ENCODE results near the gene TJP3.

DNA sequence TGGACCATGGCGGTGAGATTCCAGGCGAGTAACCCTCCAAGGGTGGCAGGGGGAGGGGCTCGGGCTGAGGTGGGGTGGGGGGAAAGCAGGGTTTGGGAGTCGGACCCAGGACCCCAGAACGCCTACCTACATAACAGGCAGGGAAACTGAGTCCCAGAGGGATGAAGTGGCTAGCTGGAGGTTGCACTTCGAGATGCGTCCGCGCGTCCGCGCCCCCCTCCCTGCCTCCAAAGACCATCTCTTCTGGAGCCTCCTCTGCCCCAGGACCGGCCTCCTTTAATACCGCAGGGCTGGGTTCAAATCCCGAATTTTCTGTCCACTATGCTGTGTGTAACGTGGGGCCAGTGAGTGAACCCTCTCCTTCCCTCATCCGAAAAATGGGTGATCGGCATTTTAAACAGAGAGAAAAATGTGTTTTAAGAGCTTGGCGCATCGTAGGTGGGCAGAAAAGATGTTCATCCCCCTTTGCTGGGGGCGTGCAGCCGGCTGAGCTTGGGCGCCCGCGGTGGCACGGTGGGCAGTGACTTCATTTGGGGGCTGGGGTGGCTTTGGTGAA, 13.8 kb downstream of the TJP3 start:
- TF ChIP-seq, protein P1, sequence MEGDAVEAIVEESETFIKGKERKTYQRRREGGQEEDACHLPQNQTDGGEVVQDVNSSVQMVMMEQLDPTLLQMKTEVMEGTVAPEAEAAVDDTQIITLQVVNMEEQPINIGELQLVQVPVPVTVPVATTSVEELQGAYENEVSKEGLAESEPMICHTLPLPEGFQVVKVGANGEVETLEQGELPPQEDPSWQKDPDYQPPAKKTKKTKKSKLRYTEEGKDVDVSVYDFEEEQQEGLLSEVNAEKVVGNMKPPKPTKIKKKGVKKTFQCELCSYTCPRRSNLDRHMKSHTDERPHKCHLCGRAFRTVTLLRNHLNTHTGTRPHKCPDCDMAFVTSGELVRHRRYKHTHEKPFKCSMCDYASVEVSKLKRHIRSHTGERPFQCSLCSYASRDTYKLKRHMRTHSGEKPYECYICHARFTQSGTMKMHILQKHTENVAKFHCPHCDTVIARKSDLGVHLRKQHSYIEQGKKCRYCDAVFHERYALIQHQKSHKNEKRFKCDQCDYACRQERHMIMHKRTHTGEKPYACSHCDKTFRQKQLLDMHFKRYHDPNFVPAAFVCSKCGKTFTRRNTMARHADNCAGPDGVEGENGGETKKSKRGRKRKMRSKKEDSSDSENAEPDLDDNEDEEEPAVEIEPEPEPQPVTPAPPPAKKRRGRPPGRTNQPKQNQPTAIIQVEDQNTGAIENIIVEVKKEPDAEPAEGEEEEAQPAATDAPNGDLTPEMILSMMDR (conservative IDR thresholded peaks at IDR 0.05; ENCODE audit: low read depth in 2 of 2) = no peak
- TF ChIP-seq EZH2 (IDR thresholded peaks at IDR 0.05; ENCODE audit: low read depth, unreplicated experiment) (no peak), ZNF331 (CRISPR knock-in tag; IDR thresholded peaks at IDR 0.05; ENCODE audit: low read depth) (no peak), POLR2AphosphoS5 (IDR thresholded peaks at IDR 0.05; ENCODE audit: low read depth) (no peak), STAT1 (IDR thresholded peaks at IDR 0.05; ENCODE audit: unreplicated experiment) (no peak), CREB1 (CRISPR knock-in tag; IDR thresholded peaks at IDR 0.05; ENCODE audit: low read depth) (no peak), EZH2phosphoT487 (IDR thresholded peaks at IDR 0.05; ENCODE audit: unreplicated experiment) (no peak), ZNF114 (CRISPR knock-in tag; IDR thresholded peaks at IDR 0.05) (no peak)
- TF ChIP-seq, protein P2, sequence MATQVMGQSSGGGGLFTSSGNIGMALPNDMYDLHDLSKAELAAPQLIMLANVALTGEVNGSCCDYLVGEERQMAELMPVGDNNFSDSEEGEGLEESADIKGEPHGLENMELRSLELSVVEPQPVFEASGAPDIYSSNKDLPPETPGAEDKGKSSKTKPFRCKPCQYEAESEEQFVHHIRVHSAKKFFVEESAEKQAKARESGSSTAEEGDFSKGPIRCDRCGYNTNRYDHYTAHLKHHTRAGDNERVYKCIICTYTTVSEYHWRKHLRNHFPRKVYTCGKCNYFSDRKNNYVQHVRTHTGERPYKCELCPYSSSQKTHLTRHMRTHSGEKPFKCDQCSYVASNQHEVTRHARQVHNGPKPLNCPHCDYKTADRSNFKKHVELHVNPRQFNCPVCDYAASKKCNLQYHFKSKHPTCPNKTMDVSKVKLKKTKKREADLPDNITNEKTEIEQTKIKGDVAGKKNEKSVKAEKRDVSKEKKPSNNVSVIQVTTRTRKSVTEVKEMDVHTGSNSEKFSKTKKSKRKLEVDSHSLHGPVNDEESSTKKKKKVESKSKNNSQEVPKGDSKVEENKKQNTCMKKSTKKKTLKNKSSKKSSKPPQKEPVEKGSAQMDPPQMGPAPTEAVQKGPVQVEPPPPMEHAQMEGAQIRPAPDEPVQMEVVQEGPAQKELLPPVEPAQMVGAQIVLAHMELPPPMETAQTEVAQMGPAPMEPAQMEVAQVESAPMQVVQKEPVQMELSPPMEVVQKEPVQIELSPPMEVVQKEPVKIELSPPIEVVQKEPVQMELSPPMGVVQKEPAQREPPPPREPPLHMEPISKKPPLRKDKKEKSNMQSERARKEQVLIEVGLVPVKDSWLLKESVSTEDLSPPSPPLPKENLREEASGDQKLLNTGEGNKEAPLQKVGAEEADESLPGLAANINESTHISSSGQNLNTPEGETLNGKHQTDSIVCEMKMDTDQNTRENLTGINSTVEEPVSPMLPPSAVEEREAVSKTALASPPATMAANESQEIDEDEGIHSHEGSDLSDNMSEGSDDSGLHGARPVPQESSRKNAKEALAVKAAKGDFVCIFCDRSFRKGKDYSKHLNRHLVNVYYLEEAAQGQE (IDR thresholded peaks at IDR 0.05; ENCODE audit: unreplicated experiment) = no peak

Data from GM23338 (cell line).